Measurements from ENCODE around the gene SLC24A1.

Gene SLC24A1

GRCh38 chr15:65618560-65619109 is 3.1 kb upstream of the SLC24A1 start:
- FAIRE-seq: no peak
- no peak for DNase-seq (ENCODE audit: low spot score)

GRCh38 chr15:65619626-65620290 is 2.0 kb upstream of the SLC24A1 start:
- FAIRE-seq (no peak), DNase-seq (ENCODE audit: low spot score) (no peak)

GRCh38 chr15:65620833-65621232 is 905 bp upstream of the SLC24A1 start:
- FAIRE-seq (no peak), DNase-seq (ENCODE audit: low spot score) (no peak)

- FAIRE-seq (no peak), DNase-seq (ENCODE audit: low spot score) (no peak)
Observed at GRCh38 chr15:65623103-65623502, 1.4 kb downstream of the SLC24A1 start.

- DNase-seq (ENCODE audit: low spot score) (no peak), FAIRE-seq (no peak)
Observed at GRCh38 chr15:65626856-65627255, 5.1 kb downstream of the SLC24A1 start.

GRCh38 chr15:65629548-65629947 is 7.8 kb downstream of the SLC24A1 start:
- FAIRE-seq (no peak), DNase-seq (ENCODE audit: low spot score) (no peak)

- FAIRE-seq (no peak), DNase-seq (ENCODE audit: low spot score) (no peak)
Observed at GRCh38 chr15:65630760-65631159, 9.0 kb downstream of the SLC24A1 start.

- no peak for DNase-seq (ENCODE audit: low spot score)
- FAIRE-seq: no peak
Observed at GRCh38 chr15:65631503-65631902, 9.8 kb downstream of the SLC24A1 start.

- FAIRE-seq: no peak
- DNase-seq (ENCODE audit: low spot score): no peak
Observed at GRCh38 chr15:65632780-65633375, 11.1 kb downstream of the SLC24A1 start.

GRCh38 chr15:65633752-65634151 is 12.0 kb downstream of the SLC24A1 start:
- DNase-seq (ENCODE audit: low spot score): no peak
- FAIRE-seq: no peak

- FAIRE-seq (no peak), DNase-seq (ENCODE audit: low spot score) (no peak)
Observed at GRCh38 chr15:65634356-65634755, 12.6 kb downstream of the SLC24A1 start.

- DNase-seq (ENCODE audit: low spot score): no peak
- no peak for FAIRE-seq
Observed at GRCh38 chr15:65638109-65638508, 16.4 kb downstream of the SLC24A1 start.

- DNase-seq (ENCODE audit: low spot score): peak; percentile 67
- peak; percentile 47 for FAIRE-seq
Observed at GRCh38 chr15:65638681-65639089, 16.9 kb downstream of the SLC24A1 start.

GRCh38 chr15:65639509-65639908 is 17.8 kb downstream of the SLC24A1 start:
- no peak for FAIRE-seq

GRCh38 chr15:65641768-65642475 is 20.2 kb downstream of the SLC24A1 start:
- DNase-seq (ENCODE audit: low spot score): no peak
- no peak for FAIRE-seq

More at GRCh38 chr15:65639509-65639908, 17.8 kb downstream of the SLC24A1 start:
- DNase-seq (ENCODE audit: low spot score): no peak

- FAIRE-seq (no peak), DNase-seq (ENCODE audit: low spot score) (no peak)
Observed at GRCh38 chr15:65642594-65642993, 20.9 kb downstream of the SLC24A1 start.

- FAIRE-seq: no peak
- no peak for DNase-seq (ENCODE audit: low spot score)
Observed at GRCh38 chr15:65644282-65644681, 22.5 kb downstream of the SLC24A1 start.

GRCh38 chr15:65645392-65645791 is 23.7 kb downstream of the SLC24A1 start:
- DNase-seq (ENCODE audit: low spot score) (no peak), FAIRE-seq (no peak)

GRCh38 chr15:65646486-65646885 is 24.7 kb downstream of the SLC24A1 start:
- DNase-seq (ENCODE audit: low spot score) (no peak), FAIRE-seq (no peak)

GRCh38 chr15:65650312-65651041 is 28.7 kb downstream of the SLC24A1 start:
- FAIRE-seq (no peak), DNase-seq (ENCODE audit: low spot score) (no peak)

GRCh38 chr15:65651042-65651322 is 29.2 kb downstream of the SLC24A1 start:
- no peak for FAIRE-seq
- DNase-seq (ENCODE audit: low spot score): no peak
